ENCODE data around the gene HNRNPC.

GRCh38 chr14:21298358-21298757 is 29.1 kb upstream of the HNRNPC start:
- no peak for TF ChIP-seq CTCF (IDR thresholded peaks at IDR 0.05; ENCODE audit: poor library complexity)
- no peak for TF ChIP-seq EZH2 (IDR thresholded peaks at IDR 0.05; ENCODE audit: borderline replicate concordance)
